Measurements from ENCODE around the gene HDC.

HDC gene

DNA sequence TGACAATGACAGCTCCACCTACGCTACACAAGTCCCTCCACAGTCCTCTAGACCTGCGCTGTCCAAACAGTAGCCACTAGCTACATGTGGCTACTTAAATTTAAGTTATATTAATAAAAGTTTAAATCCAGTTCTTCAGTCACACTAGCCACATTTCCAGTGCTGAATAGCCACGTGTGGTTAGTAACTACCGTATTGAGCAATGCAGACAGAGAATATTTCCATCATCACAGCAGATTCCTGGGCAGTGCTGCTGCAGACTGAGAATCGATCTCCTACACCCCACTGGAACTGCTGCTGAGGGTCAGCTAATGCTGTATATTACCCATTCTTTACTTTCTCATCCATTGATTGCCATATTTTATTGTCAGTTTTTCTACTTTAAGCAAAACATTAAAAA is 40.9 kb downstream of the HDC start:
- no peak for DNase-seq

DNA sequence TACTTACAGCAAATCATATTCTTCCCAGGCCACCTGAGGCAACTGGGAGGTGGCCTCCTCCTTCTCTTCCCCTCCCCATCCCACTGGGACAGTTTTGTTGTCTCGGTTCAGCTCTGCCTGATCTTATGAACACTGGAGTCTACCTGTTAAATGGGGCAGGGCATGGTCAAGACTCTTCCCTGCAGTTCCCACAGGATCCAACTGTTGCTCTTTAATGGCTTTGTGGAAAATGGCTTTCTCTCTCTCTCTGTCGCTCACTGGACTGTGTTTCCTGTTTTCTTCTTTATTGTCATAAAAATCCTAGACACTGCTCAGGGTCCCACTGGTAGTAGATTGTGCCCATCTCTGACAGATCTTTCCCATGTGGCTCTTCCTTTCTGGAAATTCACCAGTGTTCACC is 43.3 kb downstream of the HDC start:
- DNase-seq = no peak

DNA sequence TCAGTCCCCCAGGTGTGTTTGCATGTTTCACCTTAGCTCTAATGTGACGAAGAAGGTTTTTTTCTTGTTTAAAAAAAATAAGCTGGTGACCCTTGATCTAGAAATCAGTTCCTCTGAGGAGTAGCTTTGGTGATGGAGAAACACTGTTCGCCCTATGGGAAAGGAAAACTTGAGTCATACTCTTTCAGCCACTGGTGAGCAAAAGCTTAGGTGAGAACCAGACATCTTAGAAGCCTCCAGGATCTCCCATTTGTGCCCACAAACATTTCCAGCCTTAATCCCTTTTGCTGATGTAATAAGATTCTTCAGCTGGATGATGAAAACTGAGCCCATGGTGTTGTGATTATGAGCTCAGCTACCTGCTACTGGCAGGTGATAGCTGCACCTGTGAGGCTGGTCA is 45.7 kb downstream of the HDC start:
- DNase-seq = no peak

DNA sequence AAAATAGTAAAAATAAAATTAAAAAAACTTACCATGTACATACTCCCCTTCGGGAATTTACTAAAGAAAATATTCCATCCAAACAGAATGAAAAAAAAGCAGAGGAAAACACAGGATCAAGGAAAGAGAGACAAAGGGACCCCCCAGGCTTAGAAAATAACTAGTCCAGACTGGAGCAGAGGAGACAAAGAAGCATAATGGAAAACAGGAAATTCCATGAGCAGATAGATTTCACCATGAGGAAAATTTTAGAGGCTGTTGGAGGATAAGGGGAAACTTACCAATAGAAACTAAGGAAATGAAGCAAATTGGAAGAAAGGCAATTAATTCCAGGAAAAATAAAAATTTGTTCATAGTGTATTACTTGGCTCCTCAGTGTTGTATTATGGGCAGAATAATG is 46.8 kb downstream of the HDC start:
- DNase-seq = no peak

- DNase-seq = no peak
Observed at GRCh38 chr15:50218291-50218690, 47.2 kb downstream of the HDC start.

DNA sequence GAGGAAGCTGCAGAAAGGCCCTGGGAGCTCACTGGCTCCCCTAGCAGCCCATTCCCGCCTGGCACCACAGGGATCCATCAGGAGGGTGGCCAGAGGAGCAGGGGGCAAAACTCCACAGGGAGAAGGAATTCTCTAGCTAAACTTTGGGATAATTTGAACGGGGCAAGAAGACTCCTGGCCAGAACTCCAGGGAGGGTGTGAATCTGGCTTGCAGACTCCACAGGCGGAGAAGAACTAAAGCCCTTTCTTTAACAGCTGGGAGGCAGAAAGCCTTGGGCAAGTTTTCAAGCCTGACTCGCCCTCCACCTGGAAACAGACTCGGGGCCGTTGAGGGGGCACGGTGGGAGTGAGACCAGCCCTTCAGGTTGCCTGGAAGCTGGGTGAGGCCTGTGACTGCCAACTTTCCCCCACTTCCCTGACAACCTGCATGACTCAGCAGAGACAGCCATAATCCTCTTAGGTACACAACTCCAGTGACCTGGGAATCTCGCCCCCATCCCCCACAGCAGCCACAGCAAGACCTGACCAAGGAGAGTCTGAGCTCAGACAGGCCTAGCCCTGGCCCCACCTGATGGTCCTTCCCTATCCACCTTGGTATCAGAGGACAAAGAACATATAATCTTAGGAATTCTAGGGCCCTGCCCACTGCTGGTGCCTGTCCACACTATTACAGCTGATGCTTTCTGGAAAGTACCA is 54.9 kb downstream of the HDC start:
- DNase-seq = no peak

DNA sequence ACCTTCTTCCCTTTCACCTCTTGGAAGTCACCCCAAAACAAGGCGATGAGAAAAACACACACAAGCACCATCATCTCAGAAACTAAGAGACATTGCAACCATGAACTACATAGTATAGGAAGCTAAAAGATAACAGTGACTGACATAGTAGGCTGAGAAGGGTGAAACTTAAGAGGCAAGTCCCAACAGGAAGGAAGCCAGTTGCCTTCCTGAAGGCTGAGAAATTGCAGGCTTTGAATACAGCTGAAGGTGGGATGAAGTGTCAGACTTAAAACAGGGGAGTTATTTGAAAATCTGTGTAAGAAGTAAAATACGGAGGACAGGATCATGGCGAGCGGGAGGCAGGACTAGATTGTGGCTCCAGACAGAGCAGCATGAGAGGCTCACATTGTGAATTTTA is 55.7 kb downstream of the HDC start:
- no peak for DNase-seq

GRCh38 chr15:50206020-50206419 is 59.5 kb downstream of the HDC start:
- DNase-seq = no peak

GRCh38 chr15:50202003-50202402 is 63.5 kb downstream of the HDC start:
- no peak for DNase-seq

DNA sequence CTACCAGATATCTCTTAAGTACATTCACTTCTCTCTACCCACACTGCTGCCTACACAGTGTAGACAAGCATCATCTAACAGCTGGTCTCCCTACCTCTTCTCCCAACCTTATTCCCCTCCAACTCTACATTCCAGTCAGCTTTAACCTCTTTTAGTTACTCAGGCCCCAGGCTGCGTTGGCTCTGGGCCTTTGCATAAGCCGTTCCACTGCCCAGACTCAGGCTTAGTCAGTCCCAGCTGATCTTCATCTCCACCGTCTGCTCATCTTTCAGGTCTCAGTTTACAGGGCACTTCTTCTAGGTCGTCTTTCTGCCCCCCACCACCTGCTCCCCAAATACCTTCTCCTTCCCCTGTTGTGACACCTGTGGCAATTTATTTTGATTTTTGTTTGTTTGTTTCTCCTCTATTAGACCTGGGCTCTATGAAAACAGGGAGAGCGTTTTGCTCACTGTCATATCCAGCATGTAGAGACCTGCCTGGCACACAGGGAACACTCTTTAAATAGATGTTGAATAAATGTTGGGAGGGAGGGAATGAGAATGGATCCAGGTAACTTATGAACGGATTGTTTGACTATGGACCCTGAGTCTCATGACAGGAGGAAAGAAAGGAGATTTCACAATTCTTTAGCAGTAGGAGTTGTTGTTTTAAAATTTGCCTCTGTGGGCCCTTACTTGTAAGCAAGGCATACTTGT is 72.5 kb downstream of the HDC start:
- DNase-seq = peak; percentile 65

- DNase-seq = no peak
Observed at GRCh38 chr15:50192164-50192563, 73.4 kb downstream of the HDC start.

All from NCI-H2171 treated with DMSO at 0.1 percent for 48 hours (cell line).